ENCODE results near the gene COL17A1. TPM values are rescaled to one million over a fixed set of nuclear protein-coding genes. Genes with fewer than 3 reads are reported as not detected.

COL17A1 gene
- total and polyA plus RNA-seq, 2 donors (not counting 1 experiment from before 2014, with no cell fraction given): under 0.01 to 0.12 TPM

GRCh38 chr10:104046651-104047050, 39.0 kb downstream of the COL17A1 start:
- H3K4me3 ChIP-seq (replicated peaks in 1 of 4; ENCODE audit: control extremely low read depth in 1 of 4, insufficient read depth in 1 of 4, low read depth in 3 of 4, low read length in 4 of 4): no peak overlapping the region
- H3K27ac ChIP-seq (ENCODE audit: insufficient read depth, low read length): no peak overlapping the region
- H2AFZ ChIP-seq (ENCODE audit: low read length): no peak overlapping the region
- no peak for TF ChIP-seq CTCF (conservative IDR thresholded peaks at IDR 0.05 in 1 of 2, IDR thresholded peaks at IDR 0.05 in 1 of 2; ENCODE audit: low read depth in 1 of 2, low read length in 2 of 2)
- no peak for TF ChIP-seq EZH2 (IDR thresholded peaks at IDR 0.05; ENCODE audit: low read length, missing control alignments)
- H3K79me2 ChIP-seq (ENCODE audit: control insufficient read depth, insufficient read depth, low read length): no peaks in the 10 kb centered on the region
- H3K9ac ChIP-seq (ENCODE audit: insufficient read depth, low read length): no peak overlapping the region
- no peaks in the 10 kb centered on the region for H3K27me3 ChIP-seq (ENCODE audit: control insufficient read depth, insufficient read depth, low read length)
- peaks cover 7% of the 10 kb centered on the region for H3K4me1 ChIP-seq (ENCODE audit: control insufficient read depth, extremely low read depth, insufficient read depth, low read length)
- H4K20me1 ChIP-seq (ENCODE audit: control insufficient read depth, extremely low read depth, insufficient read depth, low read length): no peaks in the 10 kb centered on the region
- no peak for DNase-seq (ENCODE audit: low read depth in 2 of 2)
- H3K36me3 ChIP-seq (ENCODE audit: control insufficient read depth, insufficient read depth, low read length): no peaks in the 10 kb centered on the region
- no peaks in the 10 kb centered on the region for H3K9me3 ChIP-seq (ENCODE audit: control insufficient read depth, insufficient read depth, low read depth, low read length)
- H3K4me2 ChIP-seq (ENCODE audit: extremely low read depth, insufficient read depth, low read length): no peak overlapping the region

- no peaks in the 10 kb centered on the region for H3K79me2 ChIP-seq (ENCODE audit: control insufficient read depth, insufficient read depth, low read length)
- H4K20me1 ChIP-seq (ENCODE audit: control insufficient read depth, extremely low read depth, insufficient read depth, low read length): no peaks in the 10 kb centered on the region
- no peak overlapping the region for H3K4me3 ChIP-seq (replicated peaks in 1 of 4; ENCODE audit: control extremely low read depth in 1 of 4, insufficient read depth in 1 of 4, low read depth in 3 of 4, low read length in 4 of 4)
- no peaks in the 10 kb centered on the region for H3K36me3 ChIP-seq (ENCODE audit: control insufficient read depth, insufficient read depth, low read length)
- H3K4me2 ChIP-seq (ENCODE audit: extremely low read depth, insufficient read depth, low read length): no peak overlapping the region
- no peak overlapping the region for H3K27ac ChIP-seq (ENCODE audit: insufficient read depth, low read length)
- peak; percentile 62 to 77 for DNase-seq (ENCODE audit: low read depth in 2 of 2)
- H2AFZ ChIP-seq (ENCODE audit: low read length): no peak overlapping the region
- TF ChIP-seq EZH2 (IDR thresholded peaks at IDR 0.05; ENCODE audit: low read length, missing control alignments): no peak
- TF ChIP-seq CTCF (conservative IDR thresholded peaks at IDR 0.05 in 1 of 2, IDR thresholded peaks at IDR 0.05 in 1 of 2; ENCODE audit: low read depth in 1 of 2, low read length in 2 of 2): peak; percentile 76 to 84
- no peak overlapping the region for H3K9ac ChIP-seq (ENCODE audit: insufficient read depth, low read length)
- H3K27me3 ChIP-seq (ENCODE audit: control insufficient read depth, insufficient read depth, low read length): no peaks in the 10 kb centered on the region
- H3K9me3 ChIP-seq (ENCODE audit: control insufficient read depth, insufficient read depth, low read depth, low read length): no peaks in the 10 kb centered on the region
- peaks cover 7% of the 10 kb centered on the region for H3K4me1 ChIP-seq (ENCODE audit: control insufficient read depth, extremely low read depth, insufficient read depth, low read length)
These were observed 40.3 kb downstream of the COL17A1 start for GRCh38 chr10:104045151-104046089.

GRCh38 chr10:104043854-104044253, 41.8 kb downstream of the COL17A1 start:
- H3K9me3 ChIP-seq (ENCODE audit: control insufficient read depth, insufficient read depth, low read depth, low read length): no peaks in the 10 kb centered on the region
- no peak overlapping the region for H3K9ac ChIP-seq (ENCODE audit: insufficient read depth, low read length)
- H4K20me1 ChIP-seq (ENCODE audit: control insufficient read depth, extremely low read depth, insufficient read depth, low read length): no peaks in the 10 kb centered on the region
- H3K4me1 ChIP-seq (ENCODE audit: control insufficient read depth, extremely low read depth, insufficient read depth, low read length): no peaks in the 10 kb centered on the region
- DNase-seq (ENCODE audit: low read depth in 2 of 2): no peak
- H3K4me3 ChIP-seq (replicated peaks in 1 of 4; ENCODE audit: control extremely low read depth in 1 of 4, insufficient read depth in 1 of 4, low read depth in 3 of 4, low read length in 4 of 4): no peak overlapping the region
- H3K36me3 ChIP-seq (ENCODE audit: control insufficient read depth, insufficient read depth, low read length): no peaks in the 10 kb centered on the region
- no peak overlapping the region for H3K4me2 ChIP-seq (ENCODE audit: extremely low read depth, insufficient read depth, low read length)
- no peak overlapping the region for H2AFZ ChIP-seq (ENCODE audit: low read length)
- H3K27me3 ChIP-seq (ENCODE audit: control insufficient read depth, insufficient read depth, low read length): no peaks in the 10 kb centered on the region
- TF ChIP-seq CTCF (conservative IDR thresholded peaks at IDR 0.05 in 1 of 2, IDR thresholded peaks at IDR 0.05 in 1 of 2; ENCODE audit: low read depth in 1 of 2, low read length in 2 of 2) (no peak), EZH2 (IDR thresholded peaks at IDR 0.05; ENCODE audit: low read length, missing control alignments) (no peak)
- H3K27ac ChIP-seq (ENCODE audit: insufficient read depth, low read length): no peak overlapping the region
- no peaks in the 10 kb centered on the region for H3K79me2 ChIP-seq (ENCODE audit: control insufficient read depth, insufficient read depth, low read length)

Measured in fibroblast of lung (primary cell).